WI38 (cell line): Measurements from ENCODE around the gene RBPJ.

Experiments
- H3K4me3 ChIP-seq: 2 replicates; pipeline ENCODE4 v1.5.1; 2011; ENCODE audit warnings: low read depth, mild to moderate bottlenecking, control low read depth, low read length
- TF ChIP-seq, protein P1 (sequence below): IDR thresholded peaks from 2 replicates; pipeline ENCODE4 v1.5.1; 2012; ENCODE audit warnings: low read depth, mild to moderate bottlenecking, control low read depth, low read length

The RBPJ gene

DNA sequence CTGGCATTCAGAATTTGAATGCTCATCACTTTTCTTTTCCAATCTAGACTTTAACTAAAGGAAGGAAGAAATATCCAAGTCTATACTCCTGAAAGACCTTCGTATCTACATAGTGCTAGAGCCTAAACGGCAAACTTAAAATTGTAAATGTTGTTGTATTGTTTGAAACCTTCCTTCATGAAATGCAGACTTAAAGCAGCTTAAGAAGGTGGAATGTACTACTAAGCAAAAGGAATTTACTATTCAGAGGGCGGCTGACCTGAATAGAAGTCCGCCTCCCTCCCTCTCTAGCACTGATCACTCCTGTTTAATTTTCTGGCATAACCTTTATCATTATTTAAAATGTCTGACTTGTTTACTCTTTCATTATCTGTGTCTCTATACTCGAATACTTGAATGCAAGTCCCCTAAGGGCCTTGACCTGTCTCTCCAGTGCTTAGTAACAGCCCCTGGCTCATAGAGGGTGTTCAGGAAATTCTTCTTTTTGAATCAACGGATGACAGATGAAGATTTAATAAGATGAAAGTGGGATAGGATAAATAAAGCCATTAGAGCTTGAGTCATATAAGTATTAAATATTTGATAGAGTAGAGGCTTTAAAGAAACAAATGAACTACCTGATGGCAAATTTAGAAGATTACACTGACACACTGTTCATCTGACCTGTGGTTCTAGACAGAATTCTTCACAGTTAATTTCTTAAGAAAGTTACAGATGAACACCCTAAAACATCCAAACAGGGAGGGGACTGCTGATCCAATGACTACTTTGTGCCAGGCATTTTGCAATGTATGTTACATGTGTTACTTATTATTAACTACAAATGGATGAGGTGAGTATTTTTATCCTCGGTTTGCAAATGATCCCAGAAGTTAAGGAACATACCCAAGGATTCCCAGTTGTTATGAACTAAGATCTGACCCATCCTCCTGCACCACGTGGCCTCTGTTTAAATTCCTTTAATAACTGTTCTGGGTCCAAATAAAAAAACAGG lies 20.2 kb upstream of the RBPJ start:
- TF ChIP-seq, protein P1, sequence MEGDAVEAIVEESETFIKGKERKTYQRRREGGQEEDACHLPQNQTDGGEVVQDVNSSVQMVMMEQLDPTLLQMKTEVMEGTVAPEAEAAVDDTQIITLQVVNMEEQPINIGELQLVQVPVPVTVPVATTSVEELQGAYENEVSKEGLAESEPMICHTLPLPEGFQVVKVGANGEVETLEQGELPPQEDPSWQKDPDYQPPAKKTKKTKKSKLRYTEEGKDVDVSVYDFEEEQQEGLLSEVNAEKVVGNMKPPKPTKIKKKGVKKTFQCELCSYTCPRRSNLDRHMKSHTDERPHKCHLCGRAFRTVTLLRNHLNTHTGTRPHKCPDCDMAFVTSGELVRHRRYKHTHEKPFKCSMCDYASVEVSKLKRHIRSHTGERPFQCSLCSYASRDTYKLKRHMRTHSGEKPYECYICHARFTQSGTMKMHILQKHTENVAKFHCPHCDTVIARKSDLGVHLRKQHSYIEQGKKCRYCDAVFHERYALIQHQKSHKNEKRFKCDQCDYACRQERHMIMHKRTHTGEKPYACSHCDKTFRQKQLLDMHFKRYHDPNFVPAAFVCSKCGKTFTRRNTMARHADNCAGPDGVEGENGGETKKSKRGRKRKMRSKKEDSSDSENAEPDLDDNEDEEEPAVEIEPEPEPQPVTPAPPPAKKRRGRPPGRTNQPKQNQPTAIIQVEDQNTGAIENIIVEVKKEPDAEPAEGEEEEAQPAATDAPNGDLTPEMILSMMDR: no peak
- no peak overlapping the region for H3K4me3 ChIP-seq

- TF ChIP-seq, protein P1: no peak
- no peak overlapping the region for H3K4me3 ChIP-seq
Measured at GRCh38 chr4:26302031-26302899, 18.5 kb upstream of the RBPJ start.

DNA sequence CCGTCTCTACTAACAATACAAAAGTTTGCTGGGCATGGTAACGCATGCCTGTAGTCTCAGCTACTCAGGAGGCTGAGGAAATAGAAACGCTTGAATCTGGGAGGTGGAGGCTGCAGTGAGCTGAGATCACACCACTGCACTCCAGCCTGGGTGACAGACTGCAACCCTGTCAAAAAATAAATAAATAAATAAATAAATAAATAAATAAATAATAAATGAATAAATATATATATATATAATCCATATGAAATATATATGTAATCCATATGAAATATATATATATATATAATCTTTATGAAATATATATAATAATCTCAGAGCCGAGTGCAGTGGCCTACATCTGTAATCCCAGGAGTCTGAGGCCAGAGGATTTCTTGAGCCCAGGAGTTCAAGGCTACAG lies 17.8 kb upstream of the RBPJ start:
- TF ChIP-seq, protein P1: no peak
- no peak overlapping the region for H3K4me3 ChIP-seq

GRCh38 chr4:26307037-26307800 lies 13.6 kb upstream of the RBPJ start:
- TF ChIP-seq, protein P1: no peak
- no peak overlapping the region for H3K4me3 ChIP-seq

- TF ChIP-seq, protein P1: no peak
- H3K4me3 ChIP-seq: no peak overlapping the region
Measured at GRCh38 chr4:26308568-26308967, 12.2 kb upstream of the RBPJ start.

GRCh38 chr4:26310264-26310663 lies 10.6 kb upstream of the RBPJ start:
- TF ChIP-seq, protein P1: no peak
- H3K4me3 ChIP-seq: no peak overlapping the region
